Urothelium cell line (cell line): Measurements from ENCODE around the gene PPP2R5D.
"Not testable (repeated sequence)": the region's sequence is repeated elsewhere in the genome, so short reads cannot be mapped to it uniquely, and the experiment has no call there.

Experiments
- DNase-seq: peaks from one replicate; pipeline ENCODE4 v3.0.0; 2011; ENCODE audit warnings: low spot score, mixed read lengths
- FAIRE-seq: peaks from 2 replicates; lab custom pipeline; 2011; peaks lifted over from hg19 to GRCh38; lab: Jason Lieb, UNC

Gene PPP2R5D

DNA sequence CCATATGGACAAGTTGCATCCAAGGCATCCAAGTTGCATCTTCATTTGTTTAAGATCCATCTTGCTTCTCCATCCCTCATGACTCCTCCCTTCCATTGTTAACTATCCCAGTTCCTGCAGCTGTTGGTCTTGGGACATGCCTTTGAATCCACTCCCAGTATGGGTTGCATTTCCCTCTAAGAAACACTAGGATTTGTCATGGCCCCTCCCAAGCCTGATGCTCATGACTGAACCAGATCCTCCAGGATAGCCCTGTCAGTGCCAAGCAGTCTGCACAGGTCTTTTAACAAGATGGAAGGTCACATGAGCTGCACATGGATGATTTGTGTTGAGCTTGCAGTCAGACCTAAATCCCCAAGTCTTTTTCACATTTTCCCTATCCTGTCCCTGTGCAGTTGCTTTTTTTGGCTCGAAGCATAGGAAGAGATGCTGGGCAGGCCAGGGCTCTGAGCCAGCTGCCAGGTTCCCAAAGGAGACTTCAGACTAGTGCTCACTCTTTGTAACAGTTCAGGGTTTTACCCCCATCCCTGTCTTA is 4.2 kb downstream of the PPP2R5D start:
- FAIRE-seq (no peak), DNase-seq (no peak)

DNA sequence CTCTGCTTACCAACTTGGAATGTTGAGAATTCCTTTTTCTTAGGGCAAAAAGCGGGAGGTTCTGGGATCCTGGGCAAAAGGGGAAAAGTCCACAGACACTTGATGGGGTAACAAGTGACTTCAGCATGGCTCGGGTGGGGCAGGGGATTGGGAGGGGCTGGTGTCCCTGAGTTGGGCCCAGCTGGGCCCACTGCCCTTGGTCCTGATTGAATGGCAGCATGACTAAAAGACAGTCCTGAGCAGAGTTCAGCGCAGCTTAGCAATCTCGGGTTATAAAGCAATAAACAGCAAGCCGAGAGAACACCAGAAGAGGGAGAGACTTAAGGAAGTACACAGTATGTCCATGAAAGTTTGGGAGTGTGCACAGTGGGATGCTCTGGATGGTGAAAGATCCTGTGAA is 5.6 kb downstream of the PPP2R5D start:
- DNase-seq (no peak), FAIRE-seq (no peak)

DNA sequence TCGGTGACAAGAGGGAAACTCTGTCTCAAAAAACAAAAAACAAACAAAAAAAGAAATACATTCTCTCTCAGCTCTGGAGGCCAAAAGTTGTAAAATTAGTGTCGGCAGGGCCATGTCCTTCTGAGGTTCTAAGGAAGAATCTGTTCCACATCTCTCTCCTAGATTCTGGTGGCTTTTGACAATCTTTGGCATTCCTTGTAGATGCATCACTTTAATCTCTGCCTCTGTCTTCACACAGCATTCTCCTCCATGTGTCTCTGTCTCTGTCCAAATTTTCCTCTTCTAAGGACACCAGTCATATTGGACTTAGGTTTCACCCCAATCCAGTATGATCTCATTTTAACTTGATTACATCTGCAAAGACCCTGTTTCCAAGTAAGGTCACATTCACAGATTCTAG is 9.1 kb downstream of the PPP2R5D start:
- DNase-seq, result no peak

DNA sequence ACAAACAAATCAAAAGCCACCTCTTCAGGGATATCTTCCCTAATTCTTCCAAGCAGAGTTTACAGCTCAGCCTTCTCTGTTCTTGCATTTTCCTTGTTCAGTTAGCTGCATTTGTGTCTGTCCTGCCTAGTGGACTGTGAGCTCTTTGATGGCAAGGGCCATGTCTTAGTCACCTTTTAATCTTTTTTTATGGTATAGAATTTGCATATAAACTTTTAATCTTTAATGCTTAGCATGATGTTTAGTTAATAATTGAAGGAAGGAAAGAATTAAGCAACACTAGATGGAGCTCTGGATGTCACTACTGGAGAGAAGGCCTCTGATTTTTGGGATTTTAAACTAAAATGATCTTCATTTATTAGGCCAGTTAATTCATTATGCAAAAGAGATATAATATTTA is 12.1 kb downstream of the PPP2R5D start:
- no peak for FAIRE-seq
- no peak for DNase-seq

More for the DNA sequence above, 9.1 kb downstream of the PPP2R5D start:
- no peak for FAIRE-seq

DNA sequence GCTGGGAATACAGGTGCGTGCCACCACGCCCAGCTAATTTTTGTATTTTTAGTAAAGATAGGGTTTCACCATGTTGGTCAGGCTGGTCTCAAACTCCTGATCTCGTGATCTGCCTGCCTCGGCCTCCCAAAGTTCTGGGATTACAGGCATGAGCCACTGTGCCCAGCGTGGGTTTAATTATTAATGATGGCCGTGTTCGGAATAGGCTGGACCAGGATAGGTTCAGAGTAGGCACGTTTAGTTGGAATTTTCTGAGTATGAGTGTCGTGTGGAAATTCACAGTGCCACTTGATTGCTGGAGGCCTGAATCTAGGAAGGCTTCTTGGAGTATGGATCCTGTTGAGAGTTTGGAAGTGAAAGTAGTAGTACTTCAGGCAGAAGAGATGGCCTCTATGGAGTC is 13.8 kb downstream of the PPP2R5D start:
- not testable (repeated sequence) for FAIRE-seq

DNA sequence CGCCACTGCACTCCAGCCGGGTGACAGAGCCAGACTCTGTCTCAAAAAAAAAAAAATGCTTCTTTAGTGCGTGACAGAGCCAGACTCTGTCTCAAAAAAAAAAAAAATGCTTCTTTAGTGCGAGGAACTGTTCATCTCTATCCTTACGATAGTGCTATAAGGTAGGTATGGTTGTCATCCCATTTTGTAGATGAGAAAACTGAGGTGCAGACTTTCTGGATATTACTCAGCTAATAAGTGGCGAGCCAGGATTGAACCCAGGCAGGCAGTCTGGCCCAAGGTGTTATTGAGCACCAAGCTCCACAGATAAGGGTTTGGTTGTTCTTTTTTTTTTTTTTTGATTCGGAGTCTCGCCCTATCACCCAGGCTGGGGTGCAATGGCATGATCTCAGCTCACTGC is 17.5 kb downstream of the PPP2R5D start:
- FAIRE-seq, result no peak
- no peak for DNase-seq

More for the DNA sequence above, 13.8 kb downstream of the PPP2R5D start:
- not testable (repeated sequence) for DNase-seq

GRCh38 chr6:43005844-43006243 is 21.5 kb downstream of the PPP2R5D start:
- FAIRE-seq, result no peak
- no peak for DNase-seq

- DNase-seq (no peak), FAIRE-seq (no peak)
These were observed 21.9 kb downstream of the PPP2R5D start for GRCh38 chr6:43006251-43006650.

DNA sequence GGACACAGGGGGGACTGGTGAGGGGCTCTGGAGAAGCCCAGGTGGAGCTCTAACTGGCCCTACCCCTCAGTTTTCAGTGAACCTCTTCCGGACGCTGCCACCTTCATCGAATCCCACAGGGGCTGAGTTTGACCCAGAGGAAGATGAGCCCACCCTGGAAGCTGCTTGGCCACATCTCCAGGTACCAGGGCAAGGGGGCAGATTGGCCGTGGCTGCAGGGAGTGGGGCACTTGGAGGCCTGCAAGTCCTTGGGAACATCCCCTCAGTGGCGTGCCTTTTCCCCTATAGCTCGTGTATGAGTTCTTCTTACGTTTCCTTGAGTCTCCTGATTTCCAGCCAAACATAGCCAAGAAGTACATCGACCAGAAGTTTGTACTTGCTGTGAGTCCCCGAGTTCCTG is 22.8 kb downstream of the PPP2R5D start:
- DNase-seq (no peak), FAIRE-seq (no peak)

GRCh38 chr6:43009124-43009523 is 24.8 kb downstream of the PPP2R5D start:
- FAIRE-seq (no peak), DNase-seq (no peak)

- no peak for FAIRE-seq
These were observed 26.8 kb downstream of the PPP2R5D start for GRCh38 chr6:43011207-43011606.

DNA sequence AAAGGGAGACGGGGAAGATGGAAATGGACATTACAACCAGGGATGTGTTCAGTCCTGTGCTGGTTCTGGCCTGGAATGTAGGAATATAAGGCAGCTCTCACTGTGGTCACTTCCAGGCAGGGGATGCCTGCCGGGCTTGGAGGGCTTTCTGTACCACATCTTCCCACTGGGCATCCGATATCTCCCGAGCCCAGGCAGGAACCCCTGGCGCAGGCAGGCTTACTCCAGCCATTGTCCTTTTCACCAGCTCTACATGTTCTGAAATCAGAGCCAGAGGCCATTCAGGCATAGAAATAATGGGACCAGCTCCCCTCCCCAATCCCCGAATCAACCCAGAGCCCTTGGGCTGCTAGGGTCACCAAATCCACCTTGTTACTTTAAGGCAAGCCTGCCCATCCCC is 28.0 kb downstream of the PPP2R5D start:
- no peak for FAIRE-seq
- no peak for DNase-seq

More at GRCh38 chr6:43011207-43011606, 26.8 kb downstream of the PPP2R5D start:
- DNase-seq, result no peak

DNA sequence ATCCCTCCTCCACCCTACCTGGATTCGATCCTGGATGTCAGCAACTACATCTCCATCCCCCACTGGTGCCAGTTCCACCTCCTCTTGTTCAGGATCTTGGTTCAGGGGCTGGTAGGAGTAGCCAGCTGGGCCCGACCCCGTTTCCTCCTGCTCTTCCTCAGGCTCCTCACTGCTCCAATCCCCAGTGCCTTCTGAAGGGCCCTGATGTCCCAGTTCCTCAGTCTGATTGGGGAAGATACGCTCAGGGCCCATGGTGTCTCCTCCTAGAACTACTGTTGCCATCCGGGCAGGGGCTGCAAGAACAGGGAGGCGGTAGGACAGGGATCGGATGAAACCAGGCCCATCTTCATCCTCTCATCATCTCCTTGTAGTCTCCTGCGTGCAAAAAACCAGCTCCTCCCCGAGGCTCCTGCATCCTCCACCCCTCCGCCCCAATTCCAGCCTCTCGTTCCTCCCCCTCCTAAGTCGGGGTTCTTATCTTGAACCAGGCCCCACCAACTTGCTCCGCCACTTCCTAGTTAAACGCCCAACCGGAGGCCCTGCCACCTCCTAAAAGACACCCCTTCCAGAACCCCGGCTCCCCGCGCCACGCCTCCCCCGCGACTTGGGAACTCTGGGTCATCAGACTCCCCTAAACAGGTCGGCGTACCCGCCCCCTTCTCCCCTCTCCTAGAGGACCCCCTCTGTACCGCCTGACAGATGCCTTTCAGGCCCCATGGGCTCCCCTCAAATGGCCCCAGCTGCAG is 28.9 kb downstream of the PPP2R5D start:
- DNase-seq (peak; percentile 18), FAIRE-seq (no peak)

DNA sequence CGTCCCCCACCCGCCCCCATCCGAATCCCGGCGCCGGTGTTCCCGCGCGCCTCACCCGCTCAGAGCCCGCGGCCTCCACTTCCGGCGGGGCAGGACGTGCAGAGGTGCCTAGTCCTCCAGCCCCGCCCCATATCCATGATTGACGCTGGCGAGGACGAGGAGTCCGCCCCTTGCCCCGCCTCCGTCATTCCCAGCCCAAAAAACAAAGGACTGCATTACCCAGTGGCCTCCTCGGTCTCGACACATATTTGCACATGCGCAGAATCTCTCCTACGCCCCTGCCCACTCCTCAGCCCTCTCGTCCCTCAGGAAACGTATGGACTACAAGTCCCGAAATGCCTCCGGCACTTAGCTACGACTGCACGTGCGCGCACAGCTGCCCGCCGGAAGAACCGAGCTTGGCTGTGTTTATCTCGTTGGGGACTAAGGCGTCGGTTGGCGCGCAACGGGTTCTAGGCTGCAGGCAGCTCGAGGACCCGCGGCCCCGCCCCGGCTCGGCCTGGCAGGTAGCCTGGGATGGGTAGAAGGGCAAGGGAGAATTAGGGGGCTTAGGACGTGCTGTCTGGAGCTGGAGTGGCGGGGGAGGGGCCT is 29.6 kb downstream of the PPP2R5D start, which contains the start of the genes KLHDC3 and MEA1:
TSS of gene KLHDC3 (plus strand) at position 407 of the 591 bp plus-strand sequence. CDS start 2,944 bp downstream, outside the sequence.
TSS of gene MEA1 (minus strand) at position 104 of the 591 bp plus-strand sequence. CDS start 133 bp downstream, outside the sequence.
- FAIRE-seq (peak; percentile 89), DNase-seq (peak; percentile 99)

GRCh38 chr6:43014434-43014909 is 30.1 kb downstream of the PPP2R5D start:
- DNase-seq (no peak), FAIRE-seq (no peak)

- DNase-seq, result no peak
- no peak for FAIRE-seq
These were observed 32.0 kb downstream of the PPP2R5D start for GRCh38 chr6:43016176-43016942.

DNA sequence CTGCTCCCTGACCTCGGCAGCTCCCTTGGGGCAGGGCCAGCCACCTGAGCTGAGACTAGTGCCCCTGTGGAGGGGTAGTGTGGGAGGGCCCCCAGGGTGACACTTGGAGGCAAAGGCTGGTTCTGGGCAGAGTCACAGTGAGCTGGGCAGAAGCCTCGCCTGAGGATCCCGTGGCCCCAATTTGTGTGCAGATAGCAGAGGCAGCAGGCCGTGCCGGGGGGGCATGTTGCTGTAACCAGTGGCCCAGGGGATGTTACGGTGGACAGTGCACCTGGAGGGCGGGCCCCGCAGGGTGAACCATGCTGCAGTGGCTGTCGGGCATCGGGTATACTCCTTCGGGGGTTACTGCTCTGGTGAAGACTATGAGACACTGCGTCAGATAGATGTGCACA is 32.6 kb downstream of the PPP2R5D start:
- FAIRE-seq, result no peak
- no peak for DNase-seq

DNA sequence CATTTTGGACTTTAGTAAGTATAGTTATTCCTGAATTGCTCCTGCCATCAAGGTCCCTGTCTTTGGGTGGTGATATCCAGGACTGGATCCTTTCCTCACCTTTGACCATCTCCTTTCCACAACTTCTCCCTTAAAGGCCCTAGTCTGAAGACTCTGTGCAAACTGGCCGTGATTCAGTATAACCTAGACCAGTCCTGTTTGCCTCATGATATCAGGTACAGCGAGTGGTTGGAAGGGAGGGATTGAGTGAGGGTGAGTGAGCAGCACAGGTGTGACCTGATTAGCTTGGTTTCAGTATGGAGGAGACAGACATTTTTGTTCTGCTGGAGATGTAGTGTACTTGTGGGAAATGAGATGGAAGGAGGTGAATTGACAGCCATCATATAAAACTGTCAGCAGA is 34.8 kb downstream of the PPP2R5D start:
- FAIRE-seq, result no peak

DNA sequence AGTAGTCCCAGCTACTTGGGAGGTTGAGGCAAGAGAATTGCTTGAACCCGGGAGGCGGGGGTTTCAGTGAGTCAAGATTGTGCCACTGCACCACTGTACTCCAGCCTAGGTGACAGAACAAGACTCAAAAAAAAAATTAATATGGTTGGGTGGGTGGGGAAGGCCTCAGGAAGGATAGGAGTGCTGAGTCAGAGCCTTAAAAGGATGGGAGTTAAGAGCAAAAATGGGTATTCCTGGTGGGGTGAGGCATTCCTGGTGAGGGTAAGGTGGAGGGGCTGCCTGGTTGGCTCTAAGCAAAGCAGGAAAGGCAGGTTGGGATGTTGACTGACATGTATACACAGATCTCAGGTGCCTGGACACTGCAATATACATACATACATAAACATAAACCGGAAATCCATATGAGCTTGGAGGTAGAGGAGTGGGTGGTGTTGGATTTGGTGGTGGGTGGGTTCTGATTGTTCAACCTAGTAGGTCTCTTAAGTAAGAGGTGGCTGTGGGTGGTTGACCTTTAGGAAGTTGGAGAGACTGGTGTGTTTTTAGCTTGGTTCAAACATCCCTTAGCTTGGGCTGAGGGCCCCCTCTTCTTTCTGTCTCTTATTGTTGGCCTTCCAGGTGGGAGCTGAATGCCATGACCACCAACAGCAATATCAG is 35.8 kb downstream of the PPP2R5D start:
- FAIRE-seq (no peak), DNase-seq (no peak)

More for the DNA sequence above, 34.8 kb downstream of the PPP2R5D start:
- DNase-seq, result no peak

- no peak for DNase-seq
- FAIRE-seq, result no peak
These were observed 36.5 kb downstream of the PPP2R5D start for GRCh38 chr6:43020847-43021246.
